ENCODE measurements around the gene MCTS1. TPM values are rescaled to one million over a fixed set of nuclear protein-coding genes. Genes with fewer than 3 reads are reported as not detected.

MCTS1 gene
- total and polyA plus RNA-seq, 4 donors, result 41.4 to 57.6 (median 53.1) TPM

Other genes starting within 250 kb of the MCTS1 start
- under 1 TPM; 0.11 to 0.20 TPM for gene ATP1B4, start 242.0 kb upstream of the MCTS1 start, total RNA-seq
- gene ATP1B4, start 242.0 kb upstream of the MCTS1 start, polyA plus RNA-seq (ENCODE audit: insufficient read length in 2 of 2), result under 1 TPM; 0.11 to 0.48 TPM
- 100 to 1,000 TPM; 126 to 155 TPM for gene LAMP2, start 134.8 kb upstream of the MCTS1 start, total RNA-seq
- gene LAMP2, start 134.8 kb upstream of the MCTS1 start, polyA plus RNA-seq (ENCODE audit: insufficient read length in 2 of 2), result 10 to 100 TPM; 71.6 to 87.8 TPM
- gene CUL4B, start 43.1 kb upstream of the MCTS1 start, total RNA-seq, result 10 to 100 TPM; 33.6 to 67.9 TPM
- gene CUL4B, start 43.1 kb upstream of the MCTS1 start, polyA plus RNA-seq (ENCODE audit: insufficient read length in 2 of 2), result 10 to 100 TPM; 52.4 to 66.6 TPM
- 10 to 100 TPM; 32.2 to 32.7 TPM for gene C1GALT1C1, start 26.0 kb downstream of the MCTS1 start, total RNA-seq
- gene C1GALT1C1, start 26.0 kb downstream of the MCTS1 start, polyA plus RNA-seq (ENCODE audit: insufficient read length in 2 of 2), result 10 to 100 TPM; 20.2 to 20.3 TPM